Measurements from ENCODE around the gene SIRT2.
"Not testable (repeated sequence)": the region's sequence is repeated elsewhere in the genome, so short reads cannot be mapped to it uniquely, and the experiment has no call there.

Gene SIRT2

GRCh38 chr19:38830039-38830733 is 69.2 kb downstream of the SIRT2 start:
- no peak for DNase-seq (ENCODE audit: low read depth in 2 of 2)

GRCh38 chr19:38829203-38829602 is 70.2 kb downstream of the SIRT2 start:
- not testable (repeated sequence) for DNase-seq (ENCODE audit: low read depth in 2 of 2)

Measured in activated CD4-positive, alpha-beta T cell treated with anti-CD3 and anti-CD28 coated beads for 24 hours (primary cell).